ENCODE measurements around the gene GABARAP. TPM values are rescaled to one million over a fixed set of nuclear protein-coding genes. Genes with fewer than 3 reads are reported as not detected.

The GABARAP gene
- polyA plus RNA-seq (2013, experiment 1 of 4) = 564 TPM
- 562 TPM for polyA plus RNA-seq (2013, experiment 2 of 4)
- polyA plus RNA-seq (2013, experiment 3 of 4) = 520 TPM
- 589 TPM for polyA plus RNA-seq (2013, experiment 4 of 4)

DNA sequence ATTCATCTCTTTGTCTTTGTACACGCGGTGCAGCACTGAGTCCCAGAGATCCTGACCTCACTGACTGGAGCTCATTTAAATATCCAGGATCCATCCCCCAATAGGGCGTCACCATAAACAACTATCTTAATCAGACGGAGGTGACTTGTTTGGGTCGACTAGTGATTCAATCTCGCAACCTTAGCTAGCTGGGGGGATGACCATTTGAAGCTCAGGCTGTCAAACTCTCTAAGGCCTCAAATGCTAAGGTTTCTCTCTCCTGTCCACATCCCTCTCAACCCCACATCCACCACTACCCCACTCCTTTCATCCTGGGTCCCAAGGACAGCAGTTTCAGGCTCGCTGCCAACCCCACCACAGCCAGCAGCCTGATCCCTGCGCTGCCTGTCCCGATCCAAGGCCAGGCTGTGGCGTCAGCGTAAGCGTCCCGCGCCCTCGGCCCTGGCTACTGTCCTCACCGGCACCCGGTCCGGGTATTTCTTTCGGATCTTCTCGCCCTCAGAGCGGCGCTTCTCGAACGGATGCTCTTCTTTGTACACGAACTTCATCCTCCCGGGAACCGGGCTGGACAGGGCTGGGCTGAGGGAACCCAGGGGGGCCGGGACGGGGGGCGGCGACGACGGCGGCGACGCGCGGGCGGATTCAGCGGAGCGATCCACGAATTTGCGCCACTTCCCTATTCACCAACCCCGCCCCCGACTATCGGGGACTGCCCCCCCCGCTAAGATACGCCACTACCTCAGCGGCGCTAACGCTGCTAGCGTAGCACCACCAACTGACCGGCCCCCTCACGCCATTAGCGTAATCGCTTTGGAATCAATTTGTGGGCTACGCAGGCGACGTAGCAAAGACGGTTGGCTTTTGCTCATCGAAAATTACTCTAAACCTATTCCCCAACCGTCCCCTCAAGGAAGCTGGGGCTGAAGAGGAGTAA lies at the start of gene GABARAP:
Gene GABARAP, minus strand, starts transcription at position 667 of the 934 bp plus-strand sequence. Its CDS starts 119 bp downstream, at position 548.
- peak within 1 kb of the TSS; percentile 80 for H3K27ac ChIP-seq (ENCODE audit: insufficient read depth, low read depth, low read length, poor library complexity, severe bottlenecking)
- H3K27me3 ChIP-seq (ENCODE audit: control insufficient read depth, insufficient read depth, low read length, poor library complexity, severe bottlenecking) = no peaks in the 10 kb centered on the region
- H3K36me3 ChIP-seq (ENCODE audit: control insufficient read depth, insufficient read depth, low read length) = peaks cover 24% of the 10 kb centered on the region
- H3K4me3 ChIP-seq (ENCODE audit: insufficient read depth, low read depth, low read length) = peak within 1 kb of the TSS; percentile 69
- WGBS, 2 experiments = 0% methylated on average over 60 to 62 of the region's 62 CpGs
- H3K4me1 ChIP-seq (ENCODE audit: control insufficient read depth, insufficient read depth, low read length) = peaks cover 10% of the 10 kb centered on the region
- H3K9me3 ChIP-seq (ENCODE audit: control insufficient read depth, low read length) = no peaks in the 10 kb centered on the region

DNA sequence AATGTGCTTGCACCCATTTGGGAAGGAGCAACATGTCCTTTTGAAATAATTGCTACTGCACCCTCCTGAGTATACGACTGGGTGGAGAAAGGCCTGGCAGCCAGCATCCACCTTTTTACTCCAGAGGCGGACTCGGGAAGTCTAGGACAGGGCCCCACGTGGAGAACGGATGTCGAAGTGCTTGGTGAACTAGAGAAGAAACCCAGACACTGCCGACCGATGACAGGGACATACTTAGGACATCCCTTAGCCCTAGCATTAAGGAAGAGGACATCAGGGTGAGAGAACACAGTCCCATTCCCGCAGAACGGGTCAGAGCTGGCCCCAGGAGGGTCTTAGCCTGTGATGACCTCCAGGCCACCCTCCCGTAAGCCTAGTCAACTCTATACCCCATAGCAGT lies 48.4 kb upstream of the GABARAP start:
- Histone ChIP-seq H3K27ac (ENCODE audit: insufficient read depth, low read depth, low read length, poor library complexity, severe bottlenecking) (no peak overlapping the region), H3K4me1 (ENCODE audit: control insufficient read depth, insufficient read depth, low read length) (peaks cover 26% of the 10 kb centered on the region), H3K9me3 (ENCODE audit: control insufficient read depth, low read length) (no peaks in the 10 kb centered on the region), H3K27me3 (ENCODE audit: control insufficient read depth, insufficient read depth, low read length, poor library complexity, severe bottlenecking) (peaks cover 41% of the 10 kb centered on the region), H3K4me3 (ENCODE audit: insufficient read depth, low read depth, low read length) (no peak overlapping the region), H3K36me3 (ENCODE audit: control insufficient read depth, insufficient read depth, low read length) (no peaks in the 10 kb centered on the region)
- whole genome bisulfite sequencing, 2 experiments = 91% methylated on average over 11 of the region's 11 CpGs

DNA sequence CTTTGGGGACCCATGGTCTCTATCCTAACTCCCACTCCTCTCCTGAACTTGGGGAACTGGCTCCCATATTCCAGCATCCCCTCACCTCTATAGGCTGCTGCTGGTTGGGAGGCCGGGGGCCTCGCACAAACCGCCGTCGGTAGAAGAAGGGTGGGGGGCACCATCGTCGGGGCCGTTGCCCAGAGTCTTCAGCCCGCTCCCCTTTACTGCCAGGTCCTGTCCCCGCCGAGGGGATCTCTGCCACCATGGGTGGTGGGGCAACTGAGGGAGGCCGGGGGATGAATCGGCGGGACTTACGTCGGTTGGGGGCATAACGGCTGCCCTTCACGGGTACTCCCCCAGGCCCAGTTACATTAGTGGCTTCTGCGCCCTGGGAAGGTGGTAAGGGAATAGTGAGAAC lies 47.9 kb upstream of the GABARAP start:
- 94 to 97% methylated on average over 19 of the region's 19 CpGs for WGBS, 2 experiments
- H3K36me3 ChIP-seq (ENCODE audit: control insufficient read depth, insufficient read depth, low read length) = no peaks in the 10 kb centered on the region
- no peak overlapping the region for H3K4me3 ChIP-seq (ENCODE audit: insufficient read depth, low read depth, low read length)
- peaks cover 26% of the 10 kb centered on the region for H3K4me1 ChIP-seq (ENCODE audit: control insufficient read depth, insufficient read depth, low read length)
- H3K9me3 ChIP-seq (ENCODE audit: control insufficient read depth, low read length) = no peaks in the 10 kb centered on the region
- H3K27ac ChIP-seq (ENCODE audit: insufficient read depth, low read depth, low read length, poor library complexity, severe bottlenecking) = no peak overlapping the region
- peaks cover 36% of the 10 kb centered on the region for H3K27me3 ChIP-seq (ENCODE audit: control insufficient read depth, insufficient read depth, low read length, poor library complexity, severe bottlenecking)

DNA sequence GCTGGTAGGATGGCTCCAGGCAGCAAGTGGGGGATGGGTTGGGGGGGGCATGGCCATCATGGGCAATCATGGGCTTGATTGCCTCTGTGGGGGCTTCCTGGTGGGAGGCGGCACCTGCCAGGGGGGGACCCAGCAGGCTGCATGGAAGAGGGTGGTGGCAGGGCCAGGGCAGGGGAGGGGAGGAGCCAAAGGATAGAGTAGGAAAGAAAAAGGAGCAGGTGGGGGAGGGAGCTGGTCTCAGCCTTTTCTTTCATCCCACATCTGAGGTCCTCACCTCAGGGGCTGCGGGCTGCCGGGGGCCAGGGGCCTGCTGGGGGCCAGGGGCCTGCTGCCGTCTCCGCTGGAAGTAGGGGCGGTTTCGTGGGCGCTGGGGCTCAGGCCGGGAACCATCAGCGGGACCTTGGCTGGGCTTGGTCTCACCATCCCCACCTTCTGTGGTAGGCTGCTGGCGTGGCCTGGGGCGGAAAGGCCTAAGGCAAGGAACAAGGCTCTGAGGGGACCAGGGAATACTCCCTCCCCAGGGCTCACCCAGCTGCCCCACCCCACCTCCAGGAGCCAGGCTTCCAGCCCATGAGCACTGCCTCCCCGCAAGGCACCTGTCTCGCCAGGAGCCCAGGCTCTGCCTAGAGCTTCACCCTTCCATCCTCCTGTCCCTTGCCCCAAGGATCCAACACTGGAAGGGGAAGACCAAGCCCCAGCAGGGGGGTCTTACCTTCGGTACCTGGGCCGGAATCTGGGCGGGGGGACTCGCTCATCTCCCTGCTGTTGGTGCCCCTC lies 47.2 kb upstream of the GABARAP start:
- no peaks in the 10 kb centered on the region for H3K36me3 ChIP-seq (ENCODE audit: control insufficient read depth, insufficient read depth, low read length)
- no peaks in the 10 kb centered on the region for H3K9me3 ChIP-seq (ENCODE audit: control insufficient read depth, low read length)
- no peak overlapping the region for H3K4me3 ChIP-seq (ENCODE audit: insufficient read depth, low read depth, low read length)
- 83 to 87% methylated on average over 18 of the region's 18 CpGs for WGBS, 2 experiments
- H3K4me1 ChIP-seq (ENCODE audit: control insufficient read depth, insufficient read depth, low read length) = peaks cover 26% of the 10 kb centered on the region
- no peak overlapping the region for H3K27ac ChIP-seq (ENCODE audit: insufficient read depth, low read depth, low read length, poor library complexity, severe bottlenecking)
- peaks cover 28% of the 10 kb centered on the region for H3K27me3 ChIP-seq (ENCODE audit: control insufficient read depth, insufficient read depth, low read length, poor library complexity, severe bottlenecking)

DNA sequence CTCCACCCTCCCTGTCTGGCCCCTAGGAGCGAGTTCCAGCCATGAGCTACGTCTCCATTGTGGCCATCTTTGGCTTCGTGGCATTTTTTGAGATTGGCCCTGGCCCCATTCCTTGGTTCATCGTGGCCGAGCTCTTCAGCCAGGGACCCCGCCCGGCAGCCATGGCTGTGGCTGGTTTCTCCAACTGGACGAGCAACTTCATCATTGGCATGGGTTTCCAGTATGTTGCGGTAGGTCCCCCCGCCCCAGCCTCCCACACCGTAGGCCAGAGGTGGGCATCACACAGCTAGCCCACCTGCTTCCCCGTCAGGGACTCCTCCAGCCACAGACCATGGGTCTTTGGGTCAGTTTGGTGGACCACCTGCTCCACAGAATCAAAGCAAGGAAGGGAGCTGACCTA lies 43.4 kb upstream of the GABARAP start:
- 93 to 94% methylated on average over 12 of the region's 12 CpGs for WGBS, 2 experiments
- Histone ChIP-seq H3K27ac (ENCODE audit: insufficient read depth, low read depth, low read length, poor library complexity, severe bottlenecking) (no peak overlapping the region), H3K9me3 (ENCODE audit: control insufficient read depth, low read length) (no peaks in the 10 kb centered on the region), H3K27me3 (ENCODE audit: control insufficient read depth, insufficient read depth, low read length, poor library complexity, severe bottlenecking) (peaks cover 30% of the 10 kb centered on the region), H3K36me3 (ENCODE audit: control insufficient read depth, insufficient read depth, low read length) (no peaks in the 10 kb centered on the region), H3K4me3 (ENCODE audit: insufficient read depth, low read depth, low read length) (no peak overlapping the region), H3K4me1 (ENCODE audit: control insufficient read depth, insufficient read depth, low read length) (peaks cover 8% of the 10 kb centered on the region)

DNA sequence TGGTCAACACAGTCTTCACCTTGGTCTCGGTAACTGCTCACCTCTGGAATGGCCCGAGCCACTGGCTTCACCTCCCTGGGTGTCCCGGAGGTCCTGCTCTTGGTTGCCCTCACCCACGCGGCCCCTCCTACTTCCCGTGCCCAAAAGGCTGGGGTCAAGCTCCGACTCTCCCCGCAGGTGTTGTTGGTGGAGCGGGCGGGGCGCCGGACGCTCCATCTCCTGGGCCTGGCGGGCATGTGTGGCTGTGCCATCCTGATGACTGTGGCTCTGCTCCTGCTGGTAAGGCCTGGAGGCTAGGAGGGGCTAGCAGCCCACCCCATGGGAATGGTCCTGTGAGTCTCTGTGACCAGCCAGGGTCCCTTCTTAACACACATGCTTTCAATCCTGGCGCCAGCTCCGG lies 42.7 kb upstream of the GABARAP start:
- peaks cover 30% of the 10 kb centered on the region for H3K27me3 ChIP-seq (ENCODE audit: control insufficient read depth, insufficient read depth, low read length, poor library complexity, severe bottlenecking)
- WGBS, 2 experiments = 93% methylated on average over 16 of the region's 16 CpGs
- H3K9me3 ChIP-seq (ENCODE audit: control insufficient read depth, low read length) = no peaks in the 10 kb centered on the region
- peaks cover 8% of the 10 kb centered on the region for H3K4me1 ChIP-seq (ENCODE audit: control insufficient read depth, insufficient read depth, low read length)
- no peak overlapping the region for H3K27ac ChIP-seq (ENCODE audit: insufficient read depth, low read depth, low read length, poor library complexity, severe bottlenecking)
- no peaks in the 10 kb centered on the region for H3K36me3 ChIP-seq (ENCODE audit: control insufficient read depth, insufficient read depth, low read length)
- no peak overlapping the region for H3K4me3 ChIP-seq (ENCODE audit: insufficient read depth, low read depth, low read length)

DNA sequence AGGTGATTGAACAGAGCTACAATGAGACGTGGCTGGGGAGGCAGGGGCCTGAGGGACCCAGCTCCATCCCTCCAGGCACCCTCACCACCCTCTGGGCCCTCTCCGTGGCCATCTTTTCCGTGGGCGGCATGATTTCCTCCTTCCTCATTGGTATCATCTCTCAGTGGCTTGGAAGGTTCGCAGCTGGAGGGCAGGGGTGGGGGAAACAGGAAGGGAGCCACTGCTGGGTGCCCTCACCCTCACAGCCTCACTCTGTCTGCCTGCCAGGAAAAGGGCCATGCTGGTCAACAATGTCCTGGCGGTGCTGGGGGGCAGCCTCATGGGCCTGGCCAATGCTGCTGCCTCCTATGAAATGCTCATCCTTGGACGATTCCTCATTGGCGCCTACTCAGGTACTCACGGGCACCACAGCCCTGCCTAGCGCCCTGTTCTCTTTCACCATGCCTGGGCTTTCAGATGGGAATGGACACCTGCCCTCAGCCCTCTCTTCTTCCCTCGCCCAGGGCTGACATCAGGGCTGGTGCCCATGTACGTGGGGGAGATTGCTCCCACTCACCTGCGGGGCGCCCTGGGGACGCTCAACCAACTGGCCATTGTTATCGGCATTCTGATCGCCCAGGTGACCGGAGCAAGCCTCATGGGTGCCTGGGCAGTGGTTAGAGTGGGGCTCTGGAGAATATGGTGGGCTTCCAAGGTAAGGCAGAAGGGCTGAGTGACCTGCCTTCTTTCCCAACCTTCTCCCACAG lies 41.4 kb upstream of the GABARAP start:
- Histone ChIP-seq H3K4me1 (ENCODE audit: control insufficient read depth, insufficient read depth, low read length) (no peaks in the 10 kb centered on the region), H3K36me3 (ENCODE audit: control insufficient read depth, insufficient read depth, low read length) (no peaks in the 10 kb centered on the region), H3K4me3 (ENCODE audit: insufficient read depth, low read depth, low read length) (no peak overlapping the region), H3K27me3 (ENCODE audit: control insufficient read depth, insufficient read depth, low read length, poor library complexity, severe bottlenecking) (peaks cover 30% of the 10 kb centered on the region), H3K9me3 (ENCODE audit: control insufficient read depth, low read length) (no peaks in the 10 kb centered on the region), H3K27ac (ENCODE audit: insufficient read depth, low read depth, low read length, poor library complexity, severe bottlenecking) (no peak overlapping the region)
- WGBS, 2 experiments = 92 to 93% methylated on average over 18 of the region's 18 CpGs

DNA sequence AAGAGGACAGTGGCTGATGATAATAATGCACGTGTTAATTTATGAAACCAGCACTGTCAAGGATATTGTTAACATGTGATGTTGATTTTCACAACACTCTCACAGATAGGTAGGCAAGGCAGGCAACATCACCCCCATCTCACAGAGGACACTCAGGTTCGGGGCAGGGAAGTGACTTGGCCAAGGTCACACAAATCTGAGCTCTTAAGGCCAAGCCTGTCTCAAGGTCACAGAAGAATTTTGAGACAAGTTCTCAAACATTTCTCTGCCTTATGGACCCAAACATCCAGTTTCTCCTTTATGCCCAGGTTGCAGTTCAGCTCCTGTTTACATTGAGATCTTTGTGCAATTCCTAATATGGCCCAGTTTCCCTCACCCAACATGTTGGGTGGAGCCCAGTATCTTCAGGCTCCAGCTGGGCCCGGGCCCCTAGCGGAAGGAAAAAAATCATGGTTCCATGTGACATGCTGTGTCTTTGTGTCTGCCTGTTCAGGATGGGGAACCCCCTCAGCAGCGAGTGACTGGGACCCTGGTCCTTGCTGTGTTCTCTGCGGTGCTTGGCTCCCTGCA lies 40.6 kb upstream of the GABARAP start:
- Histone ChIP-seq H3K36me3 (ENCODE audit: control insufficient read depth, insufficient read depth, low read length) (no peaks in the 10 kb centered on the region), H3K27ac (ENCODE audit: insufficient read depth, low read depth, low read length, poor library complexity, severe bottlenecking) (no peak overlapping the region), H3K4me3 (ENCODE audit: insufficient read depth, low read depth, low read length) (peak overlapping the region; percentile 56), H3K9me3 (ENCODE audit: control insufficient read depth, low read length) (no peaks in the 10 kb centered on the region), H3K4me1 (ENCODE audit: control insufficient read depth, insufficient read depth, low read length) (no peaks in the 10 kb centered on the region), H3K27me3 (ENCODE audit: control insufficient read depth, insufficient read depth, low read length, poor library complexity, severe bottlenecking) (peaks cover 30% of the 10 kb centered on the region)
- WGBS, 2 experiments = 74 to 80% methylated on average over 6 of the region's 6 CpGs

DNA sequence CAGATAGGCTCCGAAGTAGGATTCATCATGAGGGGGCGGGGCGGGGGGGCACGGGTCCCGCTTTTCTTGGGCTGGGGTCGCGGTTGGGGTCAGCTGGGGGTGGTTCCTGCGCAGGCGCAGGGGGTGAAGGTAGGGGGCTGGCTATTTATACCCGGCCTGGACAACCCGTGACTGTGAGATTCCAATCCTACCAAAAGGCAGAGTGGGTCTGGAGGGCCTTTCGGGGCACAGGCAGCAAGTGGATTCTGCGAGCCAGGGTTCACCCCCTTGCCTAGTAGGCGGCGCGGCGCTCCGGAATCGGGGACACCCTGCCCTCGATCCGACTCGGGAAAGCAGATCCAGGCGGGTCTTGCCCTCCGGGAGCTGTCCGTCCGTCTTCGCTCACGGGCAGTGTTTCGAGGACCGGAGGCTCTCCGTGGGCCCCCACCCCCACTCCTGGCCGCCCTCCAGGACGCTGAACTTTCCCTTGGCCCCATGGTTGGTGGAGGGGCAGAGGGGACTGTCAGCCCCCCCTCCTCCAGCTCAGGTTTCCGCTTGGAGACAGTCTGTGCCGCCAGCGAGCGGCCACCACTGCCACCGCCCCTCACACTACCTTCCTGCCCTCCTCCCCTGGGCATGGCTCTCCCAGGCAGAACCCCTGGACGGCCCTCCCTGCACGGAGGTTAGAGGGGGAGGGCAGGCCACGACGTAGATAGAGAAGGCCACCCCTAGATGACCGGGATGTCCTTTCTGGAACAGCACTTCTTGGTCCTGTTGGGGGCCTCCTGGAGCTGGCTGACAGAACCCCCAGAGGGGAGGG lies 39.9 kb upstream of the GABARAP start:
- Histone ChIP-seq H3K9me3 (ENCODE audit: control insufficient read depth, low read length) (no peaks in the 10 kb centered on the region), H3K4me1 (ENCODE audit: control insufficient read depth, insufficient read depth, low read length) (no peaks in the 10 kb centered on the region), H3K4me3 (ENCODE audit: insufficient read depth, low read depth, low read length) (peak overlapping the region; percentile 56), H3K27me3 (ENCODE audit: control insufficient read depth, insufficient read depth, low read length, poor library complexity, severe bottlenecking) (peaks cover 30% of the 10 kb centered on the region), H3K36me3 (ENCODE audit: control insufficient read depth, insufficient read depth, low read length) (no peaks in the 10 kb centered on the region), H3K27ac (ENCODE audit: insufficient read depth, low read depth, low read length, poor library complexity, severe bottlenecking) (no peak overlapping the region)
- WGBS, 2 experiments = 2% methylated on average over 40 to 43 of the region's 43 CpGs

Data from ectodermal cell (in vitro differentiated cells).